IMR-90 (cell line): ENCODE measurements around the gene POU2F1. TPM values are rescaled to one million over a fixed set of nuclear protein-coding genes. Genes with fewer than 3 reads are reported as not detected.

Experiments
- ATAC-seq: fragments of 200-7000 bp; cut with Tn5 transposase; 2 replicates; pipeline ENCODE4 v1.9.1; 2020; ENCODE audit warnings: low read depth, mild to moderate bottlenecking, moderate library complexity
- BruUV-seq: library from RNA; stranded (reverse); fragments of 400-500 nt; replicated peaks from 2 replicates; lab custom pipeline; 2021; lab: Mats Ljungman, UMichigan
- CTCF ChIA-PET: fragments of 300-600 bp; formaldehyde crosslinking; extraction: SDS; loops from one replicate; lab custom pipeline; 2021; ENCODE audit warnings: antibody characterized with exemption; lab: Yijun Ruan, JAX
- POLR2A ChIA-PET: fragments of 300-600 bp; sonication (Branson Sonifier 250); formaldehyde crosslinking; loops from one replicate; lab custom pipeline; 2022; ENCODE audit warnings: antibody characterized with exemption; ENCODE audit not compliant: unreplicated experiment; lab: Charles Lee
- DNase-seq: peaks from one replicate; pipeline ENCODE4 v3.0.0; 2013
- H2AFZ ChIP-seq: replicated peaks from 2 replicates; pipeline ENCODE3; 2013; ENCODE audit warnings: low read length, mild to moderate bottlenecking; ENCODE audit not compliant: poor library complexity
- H2AK5ac ChIP-seq: 2 replicates; pipeline ENCODE4 v1.6.1; 2013; ENCODE audit warnings: low read depth, low read length, inconsistent platforms
- H2AK9ac ChIP-seq: replicated peaks from 2 replicates; pipeline ENCODE3; 2013; ENCODE audit warnings: mild to moderate bottlenecking, low read depth, low read length, moderate library complexity; ENCODE audit not compliant: poor library complexity
- H2BK120ac ChIP-seq: 2 replicates; pipeline ENCODE4 v1.6.1; 2013; ENCODE audit warnings: low read depth, low read length, inconsistent platforms
- H2BK15ac ChIP-seq: 3 replicates; pipeline ENCODE4 v1.6.1; 2013; ENCODE audit warnings: low read depth, low read length, inconsistent platforms
- H2BK20ac ChIP-seq: 2 replicates; pipeline ENCODE4 v1.6.1; 2013; ENCODE audit warnings: low read depth, mild to moderate bottlenecking, inconsistent platforms, low read length, moderate library complexity
- H2BK5ac ChIP-seq: 2 replicates; pipeline ENCODE4 v1.6.1; 2013; ENCODE audit warnings: mild to moderate bottlenecking, low read depth, low read length, inconsistent platforms; ENCODE audit not compliant: poor library complexity, severe bottlenecking
- H3K14ac ChIP-seq: replicated peaks from 2 replicates; pipeline ENCODE4 v1.6.1; 2013; ENCODE audit warnings: low read depth, low read length, inconsistent platforms
- H3K18ac ChIP-seq: 2 replicates; pipeline ENCODE4 v1.6.1; 2013; ENCODE audit warnings: low read depth, low read length, control low read depth
- H3K23ac ChIP-seq: 2 replicates; pipeline ENCODE4 v1.6.1; 2013; ENCODE audit warnings: low read depth, low read length, inconsistent platforms
- H3K27ac ChIP-seq: 2 replicates; pipeline ENCODE4 v1.5.1; 2013; ENCODE audit warnings: mild to moderate bottlenecking, control low read depth, low read length; ENCODE audit not compliant: insufficient read depth
- H3K27me3 ChIP-seq: 2 replicates; pipeline ENCODE4 v1.6.1; 2013; ENCODE audit warnings: low read length; ENCODE audit not compliant: control insufficient read depth, insufficient read depth
- H3K36me3 ChIP-seq: 2 replicates; pipeline ENCODE4 v1.6.1; 2013; ENCODE audit warnings: low read length, mixed read lengths; ENCODE audit not compliant: control insufficient read depth, insufficient read depth
- H3K4ac ChIP-seq: 2 replicates; pipeline ENCODE4 v1.6.1; 2013; ENCODE audit warnings: low read depth, low read length, inconsistent platforms
- H3K4me1 ChIP-seq: 2 replicates; pipeline ENCODE4 v1.6.1; 2013; ENCODE audit warnings: low read length, mixed read lengths; ENCODE audit not compliant: control insufficient read depth, insufficient read depth
- H3K4me2 ChIP-seq: 2 replicates; pipeline ENCODE4 v1.6.1; 2013; ENCODE audit warnings: low read depth, mild to moderate bottlenecking, control low read depth, low read length, moderate library complexity
- H3K4me3 ChIP-seq: 2 replicates; pipeline ENCODE4 v1.5.1; 2013; ENCODE audit warnings: low read depth, mild to moderate bottlenecking, control low read depth, low read length, moderate library complexity; ENCODE audit not compliant: insufficient read depth
- H3K56ac ChIP-seq: 2 replicates; pipeline ENCODE4 v1.6.1; 2013; ENCODE audit warnings: low read length, inconsistent platforms; ENCODE audit not compliant: insufficient read depth; ENCODE audit errors: extremely low read depth
- H3K79me1 ChIP-seq, 2 experiments: 2 replicates each; pipeline ENCODE4 v1.6.1; 2013; ENCODE audit warnings: low read length in 2 of 2, inconsistent platforms in 1 of 2, low read depth in 1 of 2
- H3K9ac ChIP-seq: 2 replicates; pipeline ENCODE4 v1.6.1; 2013; ENCODE audit warnings: low read depth, low read length, control low read depth
- H3K9me1 ChIP-seq: 2 replicates; pipeline ENCODE4 v1.6.1; 2013; ENCODE audit warnings: low read length, inconsistent platforms; ENCODE audit not compliant: insufficient read depth
- H3K9me3 ChIP-seq: 2 replicates; pipeline ENCODE4 v1.6.1; 2013; ENCODE audit warnings: low read length; ENCODE audit not compliant: control insufficient read depth, insufficient read depth
- H4K20me1 ChIP-seq: 2 replicates; pipeline ENCODE4 v1.6.1; 2013; ENCODE audit warnings: low read length, inconsistent platforms; ENCODE audit not compliant: insufficient read depth
- H4K5ac ChIP-seq: 2 replicates; pipeline ENCODE4 v1.6.1; 2013; ENCODE audit warnings: mild to moderate bottlenecking, low read depth, low read length, control low read depth
- H4K8ac ChIP-seq, 2 experiments: 2 replicates each; pipeline ENCODE4 v1.6.1; 2013; ENCODE audit warnings: low read depth in 2 of 2, low read length in 2 of 2, control low read depth in 1 of 2, inconsistent platforms in 1 of 2
- H4K91ac ChIP-seq: 2 replicates; pipeline ENCODE4 v1.6.1; 2013; ENCODE audit warnings: low read depth, low read length, inconsistent platforms; ENCODE audit not compliant: insufficient read depth
- BHLHE40 ChIP-seq: fragments of 150-350 bp; IDR thresholded peaks from 2 replicates; pipeline ENCODE4 v1.6.1; 2016; ENCODE audit warnings: mild to moderate bottlenecking, low read depth, low read length
- MAFK ChIP-seq: IDR thresholded peaks from 2 replicates; pipeline ENCODE4 v1.6.1; 2012; ENCODE audit warnings: low read depth, low read length, improper control_type of control experiment
- MXI1 ChIP-seq: IDR thresholded peaks from 2 replicates; pipeline ENCODE4 v1.6.1; 2012; ENCODE audit warnings: low read depth, mild to moderate bottlenecking, low read length, moderate library complexity, borderline replicate concordance
- NFE2L2 ChIP-seq: fragments of 150-350 bp; IDR thresholded peaks from 2 replicates; pipeline ENCODE4 v1.6.1; 2016; ENCODE audit warnings: low read depth, mild to moderate bottlenecking, low read length
- RCOR1 ChIP-seq: IDR thresholded peaks from 2 replicates; pipeline ENCODE4 v1.6.1; 2012; ENCODE audit warnings: mild to moderate bottlenecking, low read length, improper control_type of control experiment; ENCODE audit not compliant: insufficient replicate concordance
- RFX5 ChIP-seq: IDR thresholded peaks from 2 replicates; pipeline ENCODE4 v1.8.0; 2012; ENCODE audit warnings: low read depth, mild to moderate bottlenecking, low read length, moderate library complexity
- SMC3 ChIP-seq: fragments of 150-350 bp; IDR thresholded peaks from 2 replicates; pipeline ENCODE4 v1.6.1; 2016; ENCODE audit warnings: low read depth, mild to moderate bottlenecking, antibody characterized with exemption, low read length, moderate library complexity
- WGBS, 2 experiments: methylation state at CpG; one replicate each; pipeline versions ENCODE4 v1.1.5 to v1.1.7; 2013; ENCODE audit warnings: missing lambda C conversion rate in 2 of 2; ENCODE audit not compliant: insufficient read length in 1 of 2; ENCODE audit errors: extremely low coverage in 2 of 2; 5-methylcytosine and 5-hydroxymethylcytosine counted together
- dilution Hi-C: fragments of 300-500 bp; cut with HindIII; formaldehyde crosslinking; loops from one replicate; pipeline ENCODE4 v1.14.3; 2018; ENCODE audit warnings: low sequenced_read_pairs; ENCODE audit not compliant: unreplicated experiment
- in situ Hi-C: fragments of 300-500 bp; cut with MboI; formaldehyde crosslinking; loops from 3 replicates; pipeline ENCODE4 v1.14.3; 2019; ENCODE audit warnings: low sequenced_read_pairs, inconsistent platforms, mixed read lengths
- intact Hi-C: fragments of 100-400 bp; cut with micrococcal nuclease; formaldehyde crosslinking; loops from 2 replicates; pipeline ENCODE4 v1.10.0; 2022
- polyA plus RNA-seq, 3 experiments: library from polyadenylated mRNA; depleted of rRNA; stranded (reverse); fragments of >200 nt; gene quantifications; 2 replicates each; pipeline ENCODE4 v1.2.3, GENCODE V29; 2012; ENCODE audit warnings: low replicate concordance in 1 of 3
- total RNA-seq: library from RNA; depleted of rRNA; stranded (reverse); fragments of >200 nt; gene quantifications from 2 replicates; pipeline ENCODE4 v1.2.3, GENCODE V29; 2012
- TF ChIP-seq, protein P1 (sequence below): conservative IDR thresholded peaks from 2 replicates; pipeline ENCODE4 v1.5.1; 2012; ENCODE audit warnings: mild to moderate bottlenecking, low read depth, low read length, improper control_type of control experiment

POU2F1 gene
- total and polyA plus RNA-seq, 2 of the 4 experiments (the other 2 are of a cell fraction): 1.2 to 3.4 TPM

- Histone ChIP-seq H4K5ac (no peak overlapping the region), H2BK20ac (no peak overlapping the region), H2AK5ac (no peak overlapping the region), H3K4ac (no peak overlapping the region), H3K23ac (no peak overlapping the region), H4K8ac (no peak overlapping the region), H3K9me3 (0 out of 2 replicates have a peak, but pooled peaks cover under 1% of the 10 kb centered on the region), H3K79me1 (no peaks in the 10 kb centered on the region), H4K20me1 (no peaks in the 10 kb centered on the region), H3K9me1 (no peaks in the 10 kb centered on the region), H3K4me1 (no peaks in the 10 kb centered on the region), H2BK120ac (no peak overlapping the region), H3K18ac (no peak overlapping the region), H3K27ac (no peak overlapping the region), H2AK9ac (no peak overlapping the region), H3K56ac (no peak overlapping the region), H3K36me3 (no peaks in the 10 kb centered on the region), H3K4me3 (no peak overlapping the region), H3K4me2 (no peak overlapping the region), H3K14ac (no peak overlapping the region), H3K9ac (no peak overlapping the region), H2BK5ac (no peak overlapping the region), H2BK15ac (no peak overlapping the region), H3K27me3 (no peaks in the 10 kb centered on the region), H2AFZ (no peak overlapping the region), H4K91ac (no peak overlapping the region)
- in situ Hi-C loops (no loop called here), dilution Hi-C loops (no loop called here), intact Hi-C loops (no loop called here)
- CTCF ChIA-PET: interaction anchor here (0.5 to 0.6 kb wide), 2 partner anchors 21 to 75 kb away, joined by 3 to 4 read pairs; no protein-coding TSS in a partner anchor
- no peak for TF ChIP-seq MXI1
- TF ChIP-seq, protein P1, sequence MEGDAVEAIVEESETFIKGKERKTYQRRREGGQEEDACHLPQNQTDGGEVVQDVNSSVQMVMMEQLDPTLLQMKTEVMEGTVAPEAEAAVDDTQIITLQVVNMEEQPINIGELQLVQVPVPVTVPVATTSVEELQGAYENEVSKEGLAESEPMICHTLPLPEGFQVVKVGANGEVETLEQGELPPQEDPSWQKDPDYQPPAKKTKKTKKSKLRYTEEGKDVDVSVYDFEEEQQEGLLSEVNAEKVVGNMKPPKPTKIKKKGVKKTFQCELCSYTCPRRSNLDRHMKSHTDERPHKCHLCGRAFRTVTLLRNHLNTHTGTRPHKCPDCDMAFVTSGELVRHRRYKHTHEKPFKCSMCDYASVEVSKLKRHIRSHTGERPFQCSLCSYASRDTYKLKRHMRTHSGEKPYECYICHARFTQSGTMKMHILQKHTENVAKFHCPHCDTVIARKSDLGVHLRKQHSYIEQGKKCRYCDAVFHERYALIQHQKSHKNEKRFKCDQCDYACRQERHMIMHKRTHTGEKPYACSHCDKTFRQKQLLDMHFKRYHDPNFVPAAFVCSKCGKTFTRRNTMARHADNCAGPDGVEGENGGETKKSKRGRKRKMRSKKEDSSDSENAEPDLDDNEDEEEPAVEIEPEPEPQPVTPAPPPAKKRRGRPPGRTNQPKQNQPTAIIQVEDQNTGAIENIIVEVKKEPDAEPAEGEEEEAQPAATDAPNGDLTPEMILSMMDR: no peak
- TF ChIP-seq NFE2L2: no peak
- TF ChIP-seq RFX5: no peak
- TF ChIP-seq BHLHE40: no peak
- no peak for TF ChIP-seq SMC3
- no peak for TF ChIP-seq RCOR1
- TF ChIP-seq MAFK: no peak
- POLR2A ChIA-PET: no interaction called here
- ATAC-seq: no peak
- WGBS, 2 experiments: 60% methylated on average over 1 of the region's 2 CpGs; no CpG with 5 or more reads in 1 of the 2 experiments
- no TSS peak for BruUV-seq
- DNase-seq: no peak
Observed at GRCh38 chr1:167199656-167200055, 21.0 kb upstream of the POU2F1 start.
